Activated CD4-positive, alpha-beta T cell treated with anti-CD3 and anti-CD28 coated beads, Interleukin-2, amount 50 U/mL, for 24 hours (primary cell): ENCODE measurements around the gene CYP4F12.
"Not testable (repeated sequence)": the region's sequence is repeated elsewhere in the genome, so short reads cannot be mapped to it uniquely, and the experiment has no call there.

Experiments used
- DNase-seq, 2 donors: peaks; one replicate each; pipeline ENCODE4 v3.0.0-alpha.2; 2020; ENCODE audit warnings: low read depth in 1 of 2, low spot score in 1 of 2

The CYP4F12 gene

DNA sequence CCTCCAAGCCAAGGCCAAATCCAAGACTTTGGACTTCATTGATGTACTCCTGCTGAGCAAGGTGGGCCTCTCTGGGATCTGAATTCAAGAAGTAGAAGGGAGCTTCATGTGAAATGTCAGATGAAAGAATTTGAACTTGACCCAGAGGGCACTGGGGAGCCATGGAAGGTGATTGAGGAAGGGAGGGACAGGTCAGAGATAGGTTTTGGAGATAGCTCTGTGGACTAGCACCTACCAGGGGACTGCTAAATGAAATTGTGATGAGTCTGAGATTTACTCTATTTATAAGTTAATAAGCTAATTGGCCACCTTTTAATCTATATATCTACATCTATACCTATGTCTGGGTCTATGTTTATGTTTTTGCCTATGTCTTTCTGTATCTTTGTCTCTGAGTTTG, 22.8 kb upstream of the CYP4F12 start:
- DNase-seq = not testable (repeated sequence)

DNA sequence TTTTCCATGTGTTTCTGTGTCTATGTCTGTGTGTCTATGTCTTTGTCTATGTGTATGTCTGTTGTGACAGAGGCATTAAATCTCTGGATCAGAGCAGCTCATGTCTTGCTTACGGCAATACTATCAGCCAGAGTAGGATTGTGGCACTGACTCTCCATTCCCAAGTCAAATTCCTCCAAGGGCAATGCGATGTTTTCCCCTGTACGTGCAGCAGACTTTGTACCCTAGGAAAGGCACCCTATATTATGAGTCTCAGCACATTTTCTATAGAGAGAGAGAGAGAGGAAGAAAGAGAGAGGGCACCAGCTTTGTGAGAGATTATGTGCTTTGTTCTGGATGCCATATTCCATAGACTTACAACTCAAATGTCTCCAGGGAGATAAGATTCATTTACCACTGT, 21.1 kb upstream of the CYP4F12 start:
- DNase-seq = no peak

- no peak for DNase-seq
These were observed 20.2 kb upstream of the CYP4F12 start for GRCh38 chr19:15652559-15653278.

- no peak for DNase-seq
These were observed 16.4 kb upstream of the CYP4F12 start for GRCh38 chr19:15656467-15656866.

- no peak for DNase-seq
These were observed 9.6 kb upstream of the CYP4F12 start for GRCh38 chr19:15663247-15663646.

GRCh38 chr19:15666186-15666585, 6.7 kb upstream of the CYP4F12 start:
- DNase-seq = no peak

DNA sequence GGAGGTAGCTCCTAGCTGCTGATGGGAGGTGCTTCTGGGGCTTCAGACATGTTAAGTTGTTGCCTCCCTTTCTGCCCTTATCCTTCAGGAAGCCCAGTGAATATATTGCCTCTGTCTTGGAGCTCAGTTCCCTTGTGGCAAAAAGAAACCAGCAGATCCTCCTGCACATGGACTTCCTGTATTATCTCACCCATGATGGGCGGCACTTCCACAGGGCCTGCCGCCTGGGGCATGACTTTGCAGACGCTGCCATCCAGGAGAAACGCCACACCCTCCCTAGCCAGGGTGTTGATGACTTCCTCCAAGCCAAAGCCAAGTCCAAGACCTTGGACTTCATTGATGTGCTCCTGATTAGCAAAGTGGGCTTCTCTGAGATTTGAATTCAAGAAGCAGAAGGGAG, 6.0 kb upstream of the CYP4F12 start:
- DNase-seq = no peak

DNA sequence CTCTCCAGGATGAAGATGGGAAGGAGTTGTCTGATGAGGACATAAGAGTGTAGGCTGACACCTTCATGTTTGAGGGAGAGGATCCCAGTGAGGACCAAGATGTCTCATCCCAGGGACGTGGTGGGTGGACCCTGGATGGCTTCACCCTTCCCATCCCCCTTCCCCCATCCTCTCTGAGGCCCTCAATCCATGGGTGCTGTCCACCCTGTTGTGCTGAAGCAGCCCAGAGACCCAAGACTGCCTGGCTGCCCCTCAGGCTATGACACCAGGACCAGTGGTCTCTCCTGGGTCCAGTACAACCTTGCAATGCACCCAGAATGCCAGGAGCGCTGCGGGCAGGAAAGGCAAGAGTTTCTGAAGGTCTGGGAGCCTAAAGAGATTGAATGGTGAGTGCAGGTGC, 3.4 kb upstream of the CYP4F12 start:
- DNase-seq = no peak

- no peak for DNase-seq
These were observed 3.0 kb upstream of the CYP4F12 start for GRCh38 chr19:15669891-15670290.

GRCh38 chr19:15671237-15671821, 1.6 kb upstream of the CYP4F12 start:
- DNase-seq = no peak

DNA sequence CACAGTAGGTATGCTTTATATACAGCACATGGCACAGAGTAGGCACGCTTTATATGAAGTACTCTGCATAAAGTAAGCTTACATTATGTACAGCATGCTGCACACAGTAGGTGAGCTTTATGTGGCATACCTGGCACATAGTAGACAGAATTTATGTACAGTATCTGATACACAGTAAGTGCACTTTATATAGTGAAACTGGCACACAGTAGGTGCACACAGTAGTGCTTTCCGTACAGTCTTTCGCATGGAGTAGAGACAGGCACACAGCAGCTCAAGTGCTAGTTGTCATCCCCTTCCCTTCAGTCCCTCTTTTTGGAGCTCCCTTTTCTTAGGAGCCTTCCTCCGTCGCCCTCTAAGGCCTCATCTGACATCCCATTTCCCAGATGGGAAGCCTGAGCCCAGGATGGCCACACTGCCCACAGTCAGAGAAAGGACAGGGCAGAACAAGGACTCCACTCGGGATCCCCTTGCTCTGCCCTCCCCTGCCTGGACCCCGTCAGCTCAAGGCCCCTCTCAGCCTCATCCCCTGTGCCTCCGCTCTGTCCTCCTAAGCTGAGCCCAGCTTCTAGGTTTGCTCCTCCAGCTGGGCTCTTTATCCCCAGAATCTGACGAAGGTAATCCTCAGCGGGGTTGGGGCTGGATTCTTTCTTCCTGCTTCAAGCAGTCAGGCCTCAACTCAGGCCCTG, 852 bp upstream of the CYP4F12 start:
- DNase-seq = no peak

GRCh38 chr19:15673176-15673654, 328 bp downstream of the CYP4F12 start:
- DNase-seq = no peak

GRCh38 chr19:15675560-15675959, 2.7 kb downstream of the CYP4F12 start:
- DNase-seq = no peak

DNA sequence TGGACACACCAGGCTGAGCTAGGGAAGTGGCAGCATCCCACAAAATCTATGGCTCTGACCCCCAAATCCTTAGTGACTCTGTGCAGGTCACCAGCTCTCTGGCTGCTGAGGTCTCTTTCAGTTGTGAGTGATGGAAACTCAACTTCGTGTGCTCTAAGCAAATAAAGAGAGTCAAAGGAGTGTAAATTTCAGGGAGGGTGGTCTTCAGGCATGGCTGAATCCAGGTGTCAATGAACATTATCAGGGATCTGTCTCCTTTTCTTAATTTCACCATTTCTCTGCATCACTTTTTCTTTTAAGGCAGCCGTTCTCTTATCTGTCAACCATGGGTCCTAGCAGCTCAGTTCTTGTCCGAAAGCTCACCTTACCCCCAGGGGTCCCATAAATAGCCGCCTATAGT, 6.2 kb downstream of the CYP4F12 start:
- no peak for DNase-seq

- DNase-seq = not testable (repeated sequence)
These were observed 7.0 kb downstream of the CYP4F12 start for GRCh38 chr19:15679865-15680264.

DNA sequence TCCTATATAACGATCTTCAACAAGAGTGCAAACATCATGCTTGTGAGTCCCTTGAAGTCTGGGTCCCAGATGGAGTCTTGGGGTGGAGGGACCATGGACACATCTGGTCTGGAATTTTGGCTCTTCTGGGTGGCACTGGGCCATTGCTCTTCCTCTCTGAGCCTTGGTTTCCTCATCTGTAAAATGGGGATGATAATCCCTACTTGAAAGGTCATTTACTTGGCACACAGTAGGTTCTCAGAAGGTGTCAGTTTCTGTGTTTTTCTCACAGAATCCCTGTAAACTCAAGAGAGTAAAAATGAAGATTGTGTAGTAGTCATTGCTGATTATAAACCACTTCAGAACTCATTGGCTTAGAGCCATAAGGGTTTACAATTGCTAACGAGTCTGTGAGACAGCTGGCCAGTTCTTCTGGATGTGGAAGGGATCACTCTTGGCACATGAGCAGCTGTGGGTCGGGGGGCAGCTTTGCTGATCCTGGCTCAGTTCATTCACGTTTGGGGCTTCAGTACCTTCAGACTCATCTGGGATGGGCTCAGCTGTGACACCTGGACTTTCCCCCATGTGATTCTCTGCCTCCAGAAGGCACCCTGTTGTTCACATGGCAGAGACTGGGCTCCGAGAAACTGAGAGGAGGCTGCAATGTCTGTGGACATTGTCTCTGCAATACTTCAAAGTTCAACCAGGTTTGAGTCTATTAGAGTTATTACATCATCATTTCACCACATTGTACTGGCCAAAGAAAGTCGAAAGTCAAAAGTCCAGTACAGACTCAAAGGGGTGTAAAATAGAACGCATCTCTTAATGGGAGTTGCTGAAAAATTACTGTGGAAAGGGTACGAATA, 7.8 kb downstream of the CYP4F12 start:
- DNase-seq = no peak

GRCh38 chr19:15683411-15683810, 10.5 kb downstream of the CYP4F12 start:
- no peak for DNase-seq

- no peak for DNase-seq
These were observed 11.9 kb downstream of the CYP4F12 start for GRCh38 chr19:15684828-15685227.

GRCh38 chr19:15696654-15697194, 23.8 kb downstream of the CYP4F12 start:
- no peak for DNase-seq

DNA sequence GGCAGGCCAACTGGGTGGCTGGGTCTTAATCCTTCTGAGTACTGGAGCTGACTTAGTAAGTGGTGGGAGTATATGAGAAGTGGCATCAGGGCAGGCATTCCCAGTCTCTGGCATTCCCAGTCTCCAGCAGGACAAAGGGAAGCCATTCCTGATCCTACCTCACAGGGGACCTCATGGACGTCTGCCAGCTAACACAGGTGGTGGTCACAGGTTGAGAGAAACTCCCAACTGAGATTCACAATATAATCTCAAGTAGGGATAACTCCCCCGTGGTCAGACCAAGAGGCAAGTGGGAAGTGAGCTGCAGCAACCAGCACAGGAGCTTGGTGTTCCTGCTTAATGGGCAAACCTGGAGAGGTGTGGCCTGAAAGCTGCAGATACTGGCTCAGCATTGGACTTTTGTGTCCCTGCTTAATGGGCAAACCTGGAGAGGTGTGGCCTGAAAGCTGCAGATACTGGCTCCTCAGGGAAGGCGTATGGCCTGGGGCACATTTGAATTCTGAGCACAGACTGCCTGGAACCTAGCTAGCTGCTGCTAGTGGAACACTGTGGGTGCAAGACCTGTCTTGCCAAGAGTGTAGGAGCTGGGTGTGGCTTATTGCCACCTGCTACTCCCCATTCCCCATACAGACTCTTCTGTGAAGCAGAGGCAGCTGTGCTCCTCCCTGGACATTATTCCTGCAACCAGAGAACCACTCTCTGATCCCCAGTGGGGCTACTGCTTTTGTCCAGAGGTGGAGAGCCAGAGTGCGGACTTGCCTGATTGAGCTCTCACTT, 29.1 kb downstream of the CYP4F12 start:
- DNase-seq = no peak
